ENCODE measurements around the gene SLIT3.

- TF ChIP-seq CTCF (IDR thresholded peaks at IDR 0.05; ENCODE audit: insufficient read depth, low read length, poor library complexity, severe bottlenecking) = no peak
- TF ChIP-seq EZH2phosphoT487 (conservative IDR thresholded peaks at IDR 0.05; ENCODE audit: low read length) = no peak
Measured at GRCh38 chr5:169190849-169191248, 110.1 kb downstream of the SLIT3 start.

All from SU-DHL-6 (cell line).